ENCODE measurements around the gene SPRY2. TPM values are rescaled to one million over a fixed set of nuclear protein-coding genes. Genes with fewer than 3 reads are reported as not detected.

Gene SPRY2
- total and polyA plus RNA-seq, 2 donors (not counting 3 experiments of a cell fraction or from before 2014, with no cell fraction given) = 26.2 to 52.3 TPM

- no peaks in the 10 kb centered on the region for H3K4me1 ChIP-seq (ENCODE audit: control insufficient read depth, extremely low read depth, insufficient read depth, low read length)
- ChIA-PET CTCF (interaction anchor here (2.7 kb wide), 1 partner anchor 646 kb away, joined by 8 read pairs; no protein-coding TSS in a partner anchor), POLR2A (no interaction called here)
- DNase-seq (ENCODE audit: low read depth, low spot score) = no peak
- intact Hi-C loops (cut with micrococcal nuclease) (no loop called here), dilution Hi-C loops (cut with MboI; ENCODE audit: extremely low pct_ligation_motif_present, low sequenced_read_pairs) (no loop called here)
- no peaks in the 10 kb centered on the region for H4K20me1 ChIP-seq (replicated peaks; ENCODE audit: control insufficient read depth, extremely low read depth, insufficient read depth, low read length)
- TF ChIP-seq POLR2A (IDR thresholded peaks at IDR 0.05; ENCODE audit: low read depth, low read length) (no peak), POLR2AphosphoS5 (IDR thresholded peaks at IDR 0.05; ENCODE audit: insufficient read depth, low read depth, low read length) (no peak), MYC (IDR thresholded peaks at IDR 0.05; ENCODE audit: low read depth, low read length) (no peak), GATA2 (IDR thresholded peaks at IDR 0.05; ENCODE audit: insufficient read depth, insufficient read length, low read depth, low read length) (no peak), JUN (IDR thresholded peaks at IDR 0.05; ENCODE audit: borderline replicate concordance, insufficient read depth, insufficient read length, low read depth) (no peak), MAX (IDR thresholded peaks at IDR 0.05; ENCODE audit: insufficient read depth, insufficient read length) (no peak), FOS (IDR thresholded peaks at IDR 0.05; ENCODE audit: borderline replicate concordance, insufficient read depth, low read length) (no peak), CTCF (IDR thresholded peaks at IDR 0.05; ENCODE audit: extremely low read depth in 1 of 2, insufficient read depth in 1 of 2, low read depth in 1 of 2, low read length in 2 of 2) (no peak), EZH2 (IDR thresholded peaks at IDR 0.05; ENCODE audit: borderline replicate concordance, low read depth, low read length, severe bottlenecking) (no peak)
- H3K9me3 ChIP-seq (replicated peaks; ENCODE audit: control insufficient read depth, insufficient read depth, low read length) = no peaks in the 10 kb centered on the region
- H3K4me3 ChIP-seq (replicated peaks in 1 of 3; ENCODE audit: insufficient read depth in 1 of 3, low read depth in 1 of 3, low read length in 3 of 3) = no peak overlapping the region
- no peak overlapping the region for H3K4me2 ChIP-seq (ENCODE audit: insufficient read depth, low read length)
- no peak for FAIRE-seq
- H3K9ac ChIP-seq (replicated peaks; ENCODE audit: extremely low read depth, insufficient read depth, low read length) = no peak overlapping the region
- H2AFZ ChIP-seq (ENCODE audit: low read depth, low read length) = no peak overlapping the region
- no peaks in the 10 kb centered on the region for H3K79me2 ChIP-seq (ENCODE audit: control insufficient read depth, insufficient read depth, low read length)
- no peaks in the 10 kb centered on the region for H3K36me3 ChIP-seq (ENCODE audit: control insufficient read depth in 2 of 2, extremely low read depth in 1 of 2, insufficient read depth in 2 of 2, low read length in 2 of 2)
- BruUV-seq (replicated peaks) = no TSS peak
- H3K27ac ChIP-seq (ENCODE audit: insufficient read depth, low read depth, low read length) = no peak overlapping the region
- H3K27me3 ChIP-seq (ENCODE audit: control insufficient read depth in 2 of 2, insufficient read depth in 2 of 2, low read length in 2 of 2) = no peaks in the 10 kb centered on the region
- H3K9me1 ChIP-seq (replicated peaks; ENCODE audit: control insufficient read depth, extremely low read depth, insufficient read depth, low read length) = no peaks in the 10 kb centered on the region
Observed at GRCh38 chr13:80371840-80372509, 31.0 kb upstream of the SPRY2 start.
